NCI-H1930 (cell line): Measurements from ENCODE around the gene SLAMF7.

Experiments
- DNase-seq, 2 experiments: peaks; one replicate each; lab custom pipeline; 2025; lab: John Stamatoyannopoulos, UW

Gene SLAMF7

DNA sequence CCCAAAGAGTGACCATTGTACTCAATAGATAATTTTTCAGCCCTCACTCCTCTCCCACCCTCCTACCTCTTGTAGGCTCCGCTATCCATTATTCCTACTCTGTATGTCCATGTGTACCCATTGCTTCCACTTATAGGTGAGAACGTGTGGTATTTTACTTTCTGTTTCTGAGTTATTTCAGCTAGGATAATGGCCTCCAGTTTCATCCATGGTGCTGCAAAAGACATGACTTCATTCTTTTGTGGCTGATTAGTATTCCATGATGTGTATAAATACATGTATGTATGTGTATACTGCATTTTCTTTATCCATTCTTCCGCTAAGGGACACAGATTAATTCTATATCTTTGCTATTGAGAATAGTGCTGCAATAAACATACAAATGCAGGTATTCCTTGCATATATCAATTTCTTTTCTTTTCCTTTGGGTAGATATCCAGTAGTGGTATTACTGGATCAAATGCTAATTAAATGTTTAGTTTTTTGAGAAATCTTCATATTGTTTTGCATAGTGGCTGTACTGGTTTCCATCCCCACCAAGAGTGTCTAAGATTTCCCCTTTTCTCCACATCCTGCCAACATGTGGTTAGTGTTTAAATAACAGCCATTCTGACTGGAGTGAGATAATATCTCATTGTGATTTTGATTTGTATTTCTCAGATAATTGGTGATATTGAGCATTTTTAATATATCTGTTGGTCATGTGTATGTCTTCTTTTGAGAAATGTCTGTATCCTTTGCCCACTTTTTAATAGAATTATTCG lies 61.8 kb downstream of the SLAMF7 start:
- no peak for DNase-seq

DNA sequence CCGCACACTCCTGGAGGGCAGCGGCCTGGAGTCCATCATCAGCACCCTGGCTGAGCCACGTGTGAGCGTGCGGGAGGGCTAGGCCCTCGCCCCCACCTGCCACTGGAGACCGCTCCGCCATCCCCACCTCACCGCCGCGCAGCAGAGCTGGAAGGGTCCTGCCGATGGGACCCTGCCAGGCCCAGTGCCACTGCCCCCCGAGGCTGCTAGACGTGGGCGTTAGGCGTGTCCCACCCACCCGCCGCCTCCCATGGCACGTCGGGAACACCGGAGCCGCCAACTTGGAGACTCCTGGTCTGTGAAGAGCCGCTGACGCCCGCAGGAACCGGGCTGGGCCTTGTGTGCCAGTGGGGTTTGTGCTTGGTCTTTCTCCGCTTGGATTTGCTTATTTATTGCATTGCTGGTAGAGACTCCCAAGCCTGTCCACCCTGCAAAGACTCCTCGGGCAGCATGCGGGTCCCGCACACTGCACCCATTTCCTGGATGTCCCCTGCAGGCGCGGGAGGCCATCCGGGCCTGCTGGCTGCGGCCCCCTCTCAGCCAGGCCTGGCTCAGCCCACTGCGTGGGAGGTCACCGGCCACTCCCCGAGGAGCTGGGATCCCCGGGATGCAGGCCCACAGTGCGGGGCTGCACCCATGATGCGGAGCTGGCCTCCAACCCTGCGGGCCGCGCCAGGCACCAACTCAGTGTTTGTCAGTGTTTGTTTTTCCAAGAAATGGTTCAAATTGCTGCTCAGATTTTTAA lies 63.0 kb downstream of the SLAMF7 start:
- DNase-seq: no peak
